ENCODE results near the gene GEMIN2.
"Not testable (repeated sequence)": the region's sequence is repeated elsewhere in the genome, so short reads cannot be mapped to it uniquely, and the experiment has no call there.

Gene GEMIN2

GRCh38 chr14:39181693-39182047 lies 67.5 kb downstream of the GEMIN2 start:
- Histone ChIP-seq H3K4me3 (IDR thresholded peaks at IDR 0.05; ENCODE audit: insufficient read depth, low read depth, low read length) (no peak overlapping the region), H3K9ac (no peak overlapping the region), H3K4me1 (ENCODE audit: low read depth, poor library complexity, severe bottlenecking) (peaks cover 5% of the 10 kb centered on the region), H3K36me3 (ENCODE audit: insufficient read depth) (peaks cover 20% of the 10 kb centered on the region; the same call in 1 of the 2 replicates), H3K4me2 (no peak overlapping the region), H4K20me1 (ENCODE audit: insufficient read depth) (no peaks in the 10 kb centered on the region), H3K27me3 (ENCODE audit: insufficient read depth, low read depth) (no peaks in the 10 kb centered on the region), H3K27ac (no peak overlapping the region), H3K79me2 (ENCODE audit: insufficient read depth, low read depth) (peaks cover 11% of the 10 kb centered on the region), H2AFZ (ENCODE audit: low read depth) (no peak overlapping the region)
- no peak for TF ChIP-seq CTCF (conservative IDR thresholded peaks at IDR 0.05; ENCODE audit: low read depth, low read length)

- H4K20me1 ChIP-seq (ENCODE audit: insufficient read depth): no peaks in the 10 kb centered on the region
- H3K27ac ChIP-seq: no peak overlapping the region
- no peaks in the 10 kb centered on the region for H3K79me2 ChIP-seq (ENCODE audit: insufficient read depth, low read depth)
- TF ChIP-seq CTCF (conservative IDR thresholded peaks at IDR 0.05; ENCODE audit: low read depth, low read length): no peak
- H3K4me1 ChIP-seq (ENCODE audit: low read depth, poor library complexity, severe bottlenecking): no peaks in the 10 kb centered on the region
- H2AFZ ChIP-seq (ENCODE audit: low read depth): no peak overlapping the region
- H3K36me3 ChIP-seq (ENCODE audit: insufficient read depth): peaks cover 16% of the 10 kb centered on the region; the same call in 1 of the 2 replicates
- H3K4me3 ChIP-seq (IDR thresholded peaks at IDR 0.05; ENCODE audit: insufficient read depth, low read depth, low read length): no peak overlapping the region
- no peaks in the 10 kb centered on the region for H3K27me3 ChIP-seq (ENCODE audit: insufficient read depth, low read depth)
- no peak overlapping the region for H3K4me2 ChIP-seq
- H3K9ac ChIP-seq: no peak overlapping the region
Observed at GRCh38 chr14:39182770-39183684, 68.9 kb downstream of the GEMIN2 start.

- not testable (repeated sequence) for H4K20me1 ChIP-seq (ENCODE audit: insufficient read depth); H3K4me1 ChIP-seq (ENCODE audit: low read depth, poor library complexity, severe bottlenecking); H3K4me2 ChIP-seq; H3K27ac ChIP-seq; H3K79me2 ChIP-seq (ENCODE audit: insufficient read depth, low read depth); H3K4me3 ChIP-seq (IDR thresholded peaks at IDR 0.05; ENCODE audit: insufficient read depth, low read depth, low read length); H3K27me3 ChIP-seq (ENCODE audit: insufficient read depth, low read depth); H3K9ac ChIP-seq; H2AFZ ChIP-seq (ENCODE audit: low read depth)
- peaks cover 14% of the 10 kb centered on the region; the same call in 1 of the 2 replicates for H3K36me3 ChIP-seq (ENCODE audit: insufficient read depth)
Observed at GRCh38 chr14:39183685-39184003, 69.5 kb downstream of the GEMIN2 start.

GRCh38 chr14:39184628-39185255 lies 70.6 kb downstream of the GEMIN2 start:
- H3K9ac ChIP-seq: no peak overlapping the region
- H3K79me2 ChIP-seq (ENCODE audit: insufficient read depth, low read depth): no peaks in the 10 kb centered on the region
- peaks cover 12% of the 10 kb centered on the region; the same call in 1 of the 2 replicates for H3K36me3 ChIP-seq (ENCODE audit: insufficient read depth)
- no peaks in the 10 kb centered on the region for H4K20me1 ChIP-seq (ENCODE audit: insufficient read depth)
- no peak overlapping the region for H2AFZ ChIP-seq (ENCODE audit: low read depth)
- H3K4me1 ChIP-seq (ENCODE audit: low read depth, poor library complexity, severe bottlenecking): no peaks in the 10 kb centered on the region
- no peak overlapping the region for H3K27ac ChIP-seq
- no peaks in the 10 kb centered on the region for H3K27me3 ChIP-seq (ENCODE audit: insufficient read depth, low read depth)
- H3K4me2 ChIP-seq: no peak overlapping the region
- TF ChIP-seq CTCF (conservative IDR thresholded peaks at IDR 0.05; ENCODE audit: low read depth, low read length): no peak
- no peak overlapping the region for H3K4me3 ChIP-seq (IDR thresholded peaks at IDR 0.05; ENCODE audit: insufficient read depth, low read depth, low read length)

Measured in KMS-11 (cell line).